ENCODE results near the gene TSSK6.

DNA sequence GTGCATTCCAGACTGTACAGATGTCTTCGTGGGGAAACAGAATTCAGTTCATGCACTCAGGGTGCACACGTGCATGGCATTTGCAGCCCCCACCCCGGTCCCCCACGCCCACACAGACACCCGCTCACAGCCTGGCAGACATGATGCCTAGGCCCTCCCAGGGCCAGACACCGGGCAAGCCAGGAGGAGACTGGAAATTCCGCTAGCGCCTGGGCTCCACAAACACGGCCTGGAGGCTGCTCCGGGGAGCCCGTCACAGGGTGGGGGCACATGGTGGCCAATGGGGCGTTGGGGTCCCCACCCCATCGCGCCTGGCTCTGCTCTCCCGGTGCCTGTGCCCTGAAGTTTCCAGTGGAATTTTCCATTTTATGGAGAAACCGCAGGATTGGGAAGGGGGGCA, 26.3 kb upstream of the TSSK6 start:
- TF ChIP-seq ZNF274 (IDR thresholded peaks at IDR 0.05; ENCODE audit: low read depth, low read length) (no peak), SUZ12 (IDR thresholded peaks at IDR 0.05; ENCODE audit: extremely low read depth, insufficient read depth, insufficient read length) (no peak), YY1 (IDR thresholded peaks at IDR 0.05; ENCODE audit: insufficient read depth, insufficient read length) (no peak)
